Skin of body (tissue), 2 donors: ENCODE measurements around the gene SIRT7. TPM values are rescaled to one million over a fixed set of nuclear protein-coding genes. Genes with fewer than 3 reads are reported as not detected.
"Not testable (repeated sequence)": the region's sequence is repeated elsewhere in the genome, so short reads cannot be mapped to it uniquely, and the experiment has no call there.

Experiments
- DNase-seq: peaks from one replicate; lab custom pipeline; 2025; lab: John Stamatoyannopoulos, UW
- total RNA-seq: library from RNA; depleted of rRNA; stranded (reverse); fragments of >200 nt; gene quantifications from one replicate; pipeline ENCODE4 v1.2.3, GENCODE V29; 2014

The SIRT7 gene
- total RNA-seq, 1 donor from 2014 or later: 12.6 TPM

GRCh38 chr17:81954131-81955057, 36.4 kb upstream of the SIRT7 start:
- DNase-seq: no peak

GRCh38 chr17:81953443-81953842, 35.5 kb upstream of the SIRT7 start:
- not testable (repeated sequence) for DNase-seq

GRCh38 chr17:81952792-81953228, 34.8 kb upstream of the SIRT7 start:
- no peak for DNase-seq

- DNase-seq: no peak
Observed at GRCh38 chr17:81951785-81952684, 34.1 kb upstream of the SIRT7 start.

GRCh38 chr17:81950501-81950900, 32.5 kb upstream of the SIRT7 start:
- no peak for DNase-seq

- DNase-seq: no peak
Observed at GRCh38 chr17:81948635-81949378, 30.8 kb upstream of the SIRT7 start.

GRCh38 chr17:81947189-81947588, 29.2 kb upstream of the SIRT7 start, which contains the start of gene MYADML2:
TSS of gene MYADML2 (minus strand) at chr17:81947233. CDS start at chr17:81941741, 5,492 bp downstream.
- DNase-seq: no peak

- DNase-seq: no peak
Observed at GRCh38 chr17:81944858-81945257, 26.9 kb upstream of the SIRT7 start.

- DNase-seq: no peak
Observed at GRCh38 chr17:81942167-81942553, 24.2 kb upstream of the SIRT7 start.

- no peak for DNase-seq
Observed at GRCh38 chr17:81941484-81942166, 23.6 kb upstream of the SIRT7 start.

- no peak for DNase-seq
Observed at GRCh38 chr17:81940538-81941483, 22.8 kb upstream of the SIRT7 start.

- DNase-seq: no peak
Observed at GRCh38 chr17:81939881-81940385, 22.0 kb upstream of the SIRT7 start.

GRCh38 chr17:81939218-81939617, 21.2 kb upstream of the SIRT7 start:
- DNase-seq: no peak

GRCh38 chr17:81935709-81936084, 17.7 kb upstream of the SIRT7 start:
- no peak for DNase-seq

GRCh38 chr17:81934850-81935708, 17.1 kb upstream of the SIRT7 start:
- DNase-seq: no peak

- no peak for DNase-seq
Observed at GRCh38 chr17:81934098-81934757, 16.3 kb upstream of the SIRT7 start.

GRCh38 chr17:81933178-81933699, 15.3 kb upstream of the SIRT7 start:
- DNase-seq: no peak
